K562 treated with DMSO at 1 percent for 24 hours (cell line): Measurements from ENCODE around the gene OPN4. TPM values are rescaled to one million over a fixed set of nuclear protein-coding genes. Genes with fewer than 3 reads are reported as not detected.

Experiments used
- total RNA-seq: library from RNA; unstranded; fragments of 300-600 nt; gene quantifications from 2 replicates; pipeline ENCODE4 v1.2.3, GENCODE V29; 2022; ENCODE audit warnings: low read depth; ENCODE audit not compliant: insufficient read depth

The OPN4 gene, protein sequence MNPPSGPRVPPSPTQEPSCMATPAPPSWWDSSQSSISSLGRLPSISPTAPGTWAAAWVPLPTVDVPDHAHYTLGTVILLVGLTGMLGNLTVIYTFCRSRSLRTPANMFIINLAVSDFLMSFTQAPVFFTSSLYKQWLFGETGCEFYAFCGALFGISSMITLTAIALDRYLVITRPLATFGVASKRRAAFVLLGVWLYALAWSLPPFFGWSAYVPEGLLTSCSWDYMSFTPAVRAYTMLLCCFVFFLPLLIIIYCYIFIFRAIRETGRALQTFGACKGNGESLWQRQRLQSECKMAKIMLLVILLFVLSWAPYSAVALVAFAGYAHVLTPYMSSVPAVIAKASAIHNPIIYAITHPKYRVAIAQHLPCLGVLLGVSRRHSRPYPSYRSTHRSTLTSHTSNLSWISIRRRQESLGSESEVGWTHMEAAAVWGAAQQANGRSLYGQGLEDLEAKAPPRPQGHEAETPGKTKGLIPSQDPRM
- not detected in 2 replicates for total RNA-seq

GRCh38 chr10:86654411-86655172 lies at the start of gene OPN4:
OPN4 (plus strand) TSS chr10:86654547; CDS start chr10:86654784, 237 bp downstream.

DNA sequence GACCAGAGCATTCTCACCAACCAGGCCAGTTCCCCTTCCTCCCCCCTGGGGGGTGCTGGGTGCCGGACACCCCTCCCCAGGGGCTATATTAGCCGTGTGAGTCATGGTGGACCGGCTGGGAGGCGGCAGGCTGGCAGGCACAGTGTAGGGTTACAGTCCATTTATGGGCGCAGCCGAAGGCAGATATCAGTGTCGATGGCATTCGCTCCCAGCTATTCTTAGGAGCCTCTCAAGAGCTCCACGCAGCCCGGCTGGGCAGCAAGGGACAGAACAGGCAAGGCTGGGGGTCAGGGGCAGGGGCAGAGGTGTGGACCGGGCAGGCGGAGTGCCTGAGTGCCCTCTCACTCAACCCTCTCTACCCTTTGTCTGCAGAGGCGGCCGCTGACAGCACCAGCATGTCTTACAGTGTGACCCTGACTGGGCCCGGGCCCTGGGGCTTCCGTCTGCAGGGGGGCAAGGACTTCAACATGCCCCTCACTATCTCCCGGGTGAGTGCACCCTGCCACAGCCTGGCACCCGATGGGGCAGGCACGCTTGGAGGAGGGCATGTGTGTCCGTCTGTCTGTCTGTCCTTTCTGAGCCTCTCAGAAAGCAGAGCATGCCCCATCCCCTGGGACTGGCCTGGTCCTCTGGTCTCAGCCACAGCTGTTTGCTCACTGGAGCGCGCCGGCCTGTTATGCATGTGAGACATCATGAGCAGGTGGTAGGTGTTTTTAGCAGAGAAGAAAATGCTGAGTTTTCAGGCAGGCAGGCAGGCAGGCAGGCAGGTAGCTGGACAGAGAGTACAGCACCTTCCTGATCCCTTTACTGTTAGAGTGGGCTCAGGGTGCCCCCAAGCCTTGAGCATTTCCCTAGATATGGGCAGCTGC lies 14.2 kb downstream of the OPN4 start, which contains the start of gene LDB3:
Gene LDB3, plus strand, starts transcription at position 215 of the 869 bp plus-strand sequence. Its CDS starts 181 bp downstream, at position 396.

Other genes starting within 250 kb of the OPN4 start
- gene WAPL, start 132.8 kb upstream of the OPN4 start, total RNA-seq = 14.8 and 15.5 TPM in 2 replicates
- gene LDB3, start 14.0 kb downstream of the OPN4 start, total RNA-seq = not detected in 2 replicates
- gene BMPR1A, start 102.1 kb downstream of the OPN4 start, total RNA-seq = 10.6 and 12.8 TPM in 2 replicates